HG03196 (cell line): ENCODE results near the gene LRRC45.
"Not testable (repeated sequence)": the region's sequence is repeated elsewhere in the genome, so short reads cannot be mapped to it uniquely, and the experiment has no call there.

Experiments
- ATAC-seq: cut with Tn5 transposase; IDR thresholded peaks from one replicate; pipeline ENCODE4 v1.9.1; 2021; ENCODE audit not compliant: unreplicated experiment

Gene LRRC45

GRCh38 chr17:82022981-82023446, at the start of gene LRRC45:
TSS of gene LRRC45 (plus strand) at chr17:82023305. CDS start at chr17:82023644, 339 bp downstream.
- ATAC-seq = peak; percentile 77

DNA sequence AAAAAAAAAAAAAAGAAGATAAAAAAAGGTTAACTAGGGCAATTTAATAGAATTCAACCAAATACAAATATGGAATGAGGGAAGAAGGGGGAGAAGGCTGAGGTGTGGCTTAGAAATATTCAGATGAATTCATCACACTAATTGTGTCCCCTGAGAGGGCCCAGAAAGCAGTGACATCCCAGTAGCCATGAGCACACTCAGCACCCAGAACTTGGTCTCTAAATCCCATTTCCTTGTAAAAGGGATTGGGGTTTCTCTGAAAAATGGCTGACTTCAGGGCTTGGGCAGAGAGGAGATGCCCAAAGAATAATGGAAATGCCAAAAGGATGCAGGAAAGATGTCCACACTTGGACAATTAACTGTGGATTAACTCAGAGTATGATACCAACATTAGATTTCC, 49.7 kb upstream of the LRRC45 start:
- ATAC-seq = no peak

DNA sequence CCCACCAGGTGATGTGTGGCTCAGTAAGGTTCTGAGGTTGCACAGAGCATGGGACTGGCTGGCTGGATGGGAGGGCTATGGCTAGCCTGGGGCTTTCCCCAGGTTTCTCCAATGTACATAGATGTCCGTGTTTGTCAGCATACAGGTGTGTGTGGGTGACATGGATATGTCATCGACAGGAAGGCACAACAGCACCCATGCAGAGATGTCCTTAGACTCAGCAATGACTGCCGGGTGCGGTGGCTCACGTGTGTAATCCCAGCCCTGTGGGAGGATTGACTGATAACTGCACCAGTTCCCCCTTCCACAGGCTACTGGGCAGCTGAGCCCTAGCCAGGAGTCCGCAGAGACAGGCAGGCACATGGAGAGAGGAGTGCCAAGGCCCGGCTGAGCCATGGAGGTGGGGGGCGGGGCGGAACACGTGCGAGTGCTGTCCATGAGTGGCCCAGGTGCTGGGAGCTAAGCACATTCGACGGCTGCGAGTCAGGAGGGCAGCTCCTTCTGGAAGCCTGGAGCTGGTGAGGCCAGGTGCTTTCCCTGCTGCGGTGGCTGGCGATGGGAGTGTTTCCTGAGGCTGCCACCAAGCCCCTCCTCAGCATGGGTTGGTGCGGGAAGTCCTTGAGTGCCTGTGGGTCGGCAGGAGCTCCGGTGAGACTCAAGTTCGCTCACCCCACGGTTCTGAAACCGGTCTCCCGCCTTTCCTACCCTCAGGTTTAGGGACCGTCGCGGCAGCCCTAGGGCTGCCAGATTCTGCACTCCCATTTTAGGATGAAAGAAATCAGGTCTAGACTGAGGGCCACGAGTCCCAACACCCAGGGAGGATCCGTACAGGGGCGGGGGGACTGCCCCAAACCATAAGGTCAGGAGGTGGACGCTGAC, 46.5 kb upstream of the LRRC45 start:
- ATAC-seq = peak; percentile 8

- ATAC-seq = peak; percentile 71
Observed at GRCh38 chr17:81977211-81977808, 45.8 kb upstream of the LRRC45 start, which contains the start of gene ASPSCR1. TSS of gene ASPSCR1 (plus strand) at chr17:81977629. CDS start at chr17:81977647, 18 bp downstream.

DNA sequence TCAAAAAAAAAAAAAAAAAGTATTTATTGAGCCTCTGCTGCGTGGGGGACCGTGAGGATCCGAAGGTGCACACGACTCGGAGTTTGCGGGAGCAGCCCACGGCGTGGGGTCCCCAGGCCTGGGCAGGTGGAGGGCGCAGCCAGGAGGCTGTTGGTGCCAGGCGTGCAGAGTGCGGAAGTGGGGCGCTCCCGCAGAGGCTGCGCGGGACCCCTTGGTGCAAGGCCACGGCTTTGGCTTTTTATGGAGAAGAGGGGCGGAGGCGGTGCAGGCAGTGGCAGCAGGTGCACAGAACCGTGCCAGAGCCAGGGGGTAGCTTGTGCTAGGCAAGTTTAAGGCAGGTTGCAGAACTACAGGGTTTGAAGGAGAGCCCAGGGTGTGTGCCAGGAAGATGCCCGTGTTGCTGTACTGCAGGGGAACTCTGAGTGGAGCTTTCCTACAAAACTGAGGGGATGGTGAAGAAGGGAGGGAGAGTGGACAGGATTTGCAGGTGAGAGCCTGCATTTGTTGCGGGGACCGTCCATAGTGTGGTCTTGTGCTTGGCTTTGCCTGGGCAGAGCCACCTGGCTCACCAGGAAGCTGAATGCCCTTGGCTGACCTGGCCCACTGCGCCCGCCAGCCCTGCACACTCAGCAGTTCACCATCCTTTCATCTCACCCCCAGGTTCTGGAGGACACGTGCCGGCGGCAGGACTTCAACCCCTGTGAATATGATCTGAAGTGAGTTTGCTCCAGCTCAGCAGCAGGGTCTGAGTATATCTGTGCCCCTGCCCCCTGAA, 44.4 kb upstream of the LRRC45 start:
- no peak for ATAC-seq

- no peak for ATAC-seq
Observed at GRCh38 chr17:81980122-81980521, 43.0 kb upstream of the LRRC45 start.

DNA sequence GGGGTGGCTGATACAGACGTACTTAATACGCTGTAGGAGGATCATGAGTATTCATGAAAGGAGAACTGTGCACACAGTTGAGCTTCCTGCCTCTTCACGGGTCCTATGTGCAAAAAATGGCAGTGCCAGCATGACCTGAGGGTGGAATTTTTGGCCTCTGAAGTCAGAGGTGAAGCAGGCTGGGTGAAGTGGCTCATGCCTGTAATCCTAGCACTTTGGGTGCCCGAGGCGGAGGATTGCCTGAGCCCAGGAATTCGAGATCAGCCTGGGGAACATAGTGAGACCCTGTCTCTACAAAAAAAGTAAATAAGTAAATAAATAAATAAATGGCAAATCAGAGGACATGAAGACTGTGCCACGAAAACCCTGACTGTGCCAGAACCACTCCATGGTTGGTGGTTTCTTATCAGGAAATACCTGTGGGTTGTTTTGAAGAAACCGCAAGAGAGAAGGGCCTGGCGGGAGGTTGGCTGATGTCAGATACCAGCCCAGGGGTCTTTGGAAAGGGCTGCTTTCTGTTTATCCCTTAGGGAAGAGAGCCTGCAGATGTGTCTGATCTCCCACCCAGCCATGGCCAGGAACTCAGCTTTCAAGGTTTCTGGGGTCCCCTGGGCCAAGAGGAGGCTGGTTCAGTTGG, 42.3 kb upstream of the LRRC45 start:
- no peak for ATAC-seq

DNA sequence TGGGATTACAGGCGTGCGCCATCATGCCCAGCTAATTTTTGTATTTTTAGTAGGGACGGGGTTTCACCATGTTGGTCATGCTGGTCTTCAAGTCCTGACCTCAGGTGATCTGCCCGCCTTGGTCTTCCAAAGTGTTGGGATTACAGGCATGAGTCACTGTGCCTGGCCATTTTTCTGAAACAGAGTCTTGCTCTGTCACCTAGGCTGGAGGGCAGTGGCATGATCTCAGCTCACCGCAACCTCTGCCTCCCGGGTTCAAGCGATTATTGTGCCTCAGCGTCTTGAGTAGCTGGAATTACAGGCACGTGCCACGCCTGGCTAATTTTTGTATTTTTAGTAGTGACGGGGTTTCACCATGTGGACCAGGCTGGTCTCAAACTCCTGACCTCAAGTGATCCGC, 41.6 kb upstream of the LRRC45 start:
- not testable (repeated sequence) for ATAC-seq

- ATAC-seq = no peak
Observed at GRCh38 chr17:81983011-81983638, 40.0 kb upstream of the LRRC45 start.

GRCh38 chr17:81983639-81984373, 39.3 kb upstream of the LRRC45 start:
- ATAC-seq = no peak

DNA sequence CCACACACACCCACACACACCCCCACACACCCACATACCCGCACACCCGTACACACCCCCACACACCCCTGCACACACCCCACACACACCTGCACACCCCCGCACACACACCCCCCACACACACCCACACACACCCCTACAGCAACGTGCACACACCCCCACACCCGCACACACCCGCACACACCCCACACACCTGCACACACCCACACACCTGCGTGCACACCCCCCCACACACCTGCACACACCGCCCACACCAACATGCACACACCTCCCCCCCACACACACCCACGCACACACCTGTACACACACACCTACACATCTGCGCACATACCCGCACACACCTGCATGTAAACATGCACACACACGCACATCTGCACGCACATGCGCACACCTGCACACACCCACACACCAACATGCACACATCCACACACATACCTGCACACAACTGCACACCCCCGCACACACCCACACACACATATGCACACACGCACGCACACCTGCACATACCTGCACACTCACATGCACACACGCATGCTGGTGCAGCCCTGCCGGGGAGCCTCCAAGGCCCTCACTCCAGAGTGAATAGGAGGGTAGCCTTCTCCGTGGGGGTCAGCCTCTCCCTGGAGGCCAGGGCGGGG, 38.2 kb upstream of the LRRC45 start:
- ATAC-seq = no peak

- no peak for ATAC-seq
Observed at GRCh38 chr17:81986606-81987005, 36.5 kb upstream of the LRRC45 start.

- no peak for ATAC-seq
Observed at GRCh38 chr17:81987161-81987770, 35.8 kb upstream of the LRRC45 start.

- no peak for ATAC-seq
Observed at GRCh38 chr17:81990836-81991683, 32.0 kb upstream of the LRRC45 start.

DNA sequence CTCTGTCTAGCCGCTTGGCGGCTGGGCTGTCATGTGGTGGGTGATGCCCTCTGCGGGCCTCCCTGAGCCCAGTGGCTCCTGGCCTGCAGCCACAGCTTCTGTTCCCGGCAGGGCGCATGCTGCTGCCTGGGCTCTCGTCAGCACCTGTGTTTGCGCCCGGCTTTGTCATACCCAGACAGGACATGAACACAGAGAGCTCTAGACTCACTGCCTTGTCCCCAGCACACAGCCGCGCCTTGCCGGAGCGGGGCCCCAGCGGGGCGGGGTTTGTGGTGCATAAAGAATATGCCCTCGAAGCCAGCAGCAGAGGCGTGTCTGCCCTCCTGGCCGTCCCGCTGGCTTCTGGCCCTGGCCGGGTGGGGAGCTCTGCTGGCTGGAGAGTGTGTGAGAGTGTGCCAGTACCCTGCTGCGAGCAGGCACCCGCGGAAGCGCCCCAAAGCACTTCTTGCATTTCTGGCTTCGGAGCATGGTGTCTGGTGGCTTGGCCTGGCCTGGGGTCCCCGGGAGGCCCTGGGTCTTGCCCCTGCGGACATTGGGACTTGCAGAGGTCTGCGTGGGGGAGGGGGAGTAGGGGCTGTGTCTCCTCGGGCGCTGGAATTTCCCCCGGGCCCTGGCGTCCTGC, 31.3 kb upstream of the LRRC45 start:
- ATAC-seq = no peak

DNA sequence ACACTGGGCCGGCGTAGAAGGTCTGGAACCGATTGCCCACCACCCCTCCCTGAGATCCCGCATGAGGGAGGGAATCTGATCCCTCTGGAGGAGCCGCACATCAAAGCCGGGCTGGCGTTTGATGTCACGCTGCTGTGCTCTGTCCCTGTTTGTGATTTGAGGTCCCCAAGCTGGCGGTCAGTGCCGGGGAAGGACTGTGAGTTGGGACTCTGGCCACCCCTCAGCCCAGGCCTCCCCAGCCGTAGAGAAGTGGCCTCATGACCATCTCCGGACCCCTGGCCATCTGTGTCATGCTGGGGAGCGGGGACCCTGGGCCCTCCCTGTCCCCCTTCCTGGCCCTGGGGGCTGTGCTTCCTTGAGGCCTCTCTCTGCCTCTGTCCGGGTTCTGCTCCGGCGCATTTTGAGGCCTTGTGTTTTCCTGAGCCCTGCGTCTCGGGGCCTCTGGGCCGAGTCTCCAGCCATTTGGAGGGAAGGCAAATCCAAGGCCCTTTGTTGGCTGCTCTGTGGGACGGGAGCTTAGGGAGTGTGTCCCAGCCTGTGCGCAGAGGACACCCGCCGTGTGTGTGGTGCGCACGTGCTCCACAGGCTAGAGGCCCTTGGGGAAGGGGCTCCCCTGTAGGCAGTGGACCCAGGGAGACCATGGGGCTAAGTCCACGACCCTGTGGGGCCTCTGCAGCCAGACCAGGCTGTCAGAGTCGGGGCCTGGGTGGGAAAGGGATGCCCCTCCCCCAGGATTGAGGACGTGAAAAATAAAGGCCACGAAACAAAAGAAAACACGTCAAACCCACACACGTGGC, 30.6 kb upstream of the LRRC45 start:
- no peak for ATAC-seq
